Brain pericyte (primary cell): ENCODE results near the gene PPP1CC.
"Not testable (repeated sequence)": the region's sequence is repeated elsewhere in the genome, so short reads cannot be mapped to it uniquely, and the experiment has no call there.

Experiments used
- DNase-seq: peaks from one replicate; pipeline ENCODE4 v3.0.0-alpha.2; 2012; ENCODE audit warnings: low read depth, low spot score

PPP1CC gene

GRCh38 chr12:110725267-110725666, 17.4 kb downstream of the PPP1CC start:
- DNase-seq, result no peak

GRCh38 chr12:110722892-110723291, 19.8 kb downstream of the PPP1CC start:
- DNase-seq, result not testable (repeated sequence)

- no peak for DNase-seq
These were observed 21.1 kb downstream of the PPP1CC start for GRCh38 chr12:110721570-110721969.

GRCh38 chr12:110720516-110720915, 22.2 kb downstream of the PPP1CC start:
- no peak for DNase-seq

GRCh38 chr12:110718222-110718908, 24.3 kb downstream of the PPP1CC start:
- DNase-seq, result no peak

- no peak for DNase-seq
These were observed 25.7 kb downstream of the PPP1CC start for GRCh38 chr12:110717037-110717436.

GRCh38 chr12:110708917-110709316, 33.8 kb downstream of the PPP1CC start:
- DNase-seq, result no peak

- no peak for DNase-seq
These were observed 37.4 kb downstream of the PPP1CC start for GRCh38 chr12:110705309-110705708.

GRCh38 chr12:110704750-110705149, 37.9 kb downstream of the PPP1CC start:
- DNase-seq, result no peak

- no peak for DNase-seq
These were observed 38.5 kb downstream of the PPP1CC start for GRCh38 chr12:110704231-110704630.

- DNase-seq, result no peak
These were observed 40.6 kb downstream of the PPP1CC start for GRCh38 chr12:110702081-110702480.

- no peak for DNase-seq
These were observed 42.9 kb downstream of the PPP1CC start for GRCh38 chr12:110699591-110700445.

- peak; percentile 34 for DNase-seq
These were observed 44.4 kb downstream of the PPP1CC start for GRCh38 chr12:110698171-110698902.

GRCh38 chr12:110697236-110697635, 45.5 kb downstream of the PPP1CC start:
- DNase-seq, result no peak

- DNase-seq, result no peak
These were observed 46.4 kb downstream of the PPP1CC start for GRCh38 chr12:110696283-110696682.

- no peak for DNase-seq
These were observed 48.3 kb downstream of the PPP1CC start for GRCh38 chr12:110694330-110694901.

- DNase-seq, result no peak
These were observed 49.0 kb downstream of the PPP1CC start for GRCh38 chr12:110693731-110694130.

GRCh38 chr12:110690127-110690430, 52.6 kb downstream of the PPP1CC start:
- no peak for DNase-seq

- no peak for DNase-seq
These were observed 53.2 kb downstream of the PPP1CC start for GRCh38 chr12:110689281-110690126.

- DNase-seq, result no peak
These were observed 54.0 kb downstream of the PPP1CC start, which contains the start of gene HVCN1 for GRCh38 chr12:110688446-110689280. HVCN1 (minus strand) TSS chr12:110689115; CDS start chr12:110683245, 5,870 bp downstream.
